Spleen (tissue), 7 donors: ENCODE data around the gene FOXP1.

Experiments
- CTCF ChIP-seq, 11 experiments: fragments of 200-600 bp in 7 of 11; fragments of 450-650 bp in 4 of 11; sonication (generic) in 4 of 11; IDR thresholded peaks in 8 of 11; conservative IDR thresholded peaks in 3 of 11; 1 replicate in 7 of 11; 2 replicates in 4 of 11; pipeline versions ENCODE4 v1.4.0 to v1.8.0; 2016 to 2021; ENCODE audit warnings: antibody characterized with exemption in 11 of 11, inconsistent platforms in 4 of 11, mild to moderate bottlenecking in 1 of 11
- POLR2A ChIP-seq, 3 donors: fragments of 450-650 bp; IDR thresholded peaks; one replicate each; pipeline ENCODE4 v1.5.1; 2017; ENCODE audit warnings: antibody characterized with exemption in 3 of 3, mild to moderate bottlenecking in 1 of 3
- donor health status: DM: no; HTN: no; CAD: no; lungs with moderate emphysema.
- donor health status: DM: no; HTN: no; CAD: no.
- donor health status: DM: no; HTN: no; CAD: no.

GRCh38 chr3:71356265-71356664, 227.3 kb downstream of the FOXP1 start:
- no peak for TF ChIP-seq CTCF (IDR thresholded peaks at IDR 0.05 in 8 of 11, conservative IDR thresholded peaks at IDR 0.05 in 3 of 11)
- no peak for TF ChIP-seq POLR2A (IDR thresholded peaks at IDR 0.05)
